HG02798 (cell line): ENCODE results near the gene ZIC1.

ENCODE experiments used
- ATAC-seq: cut with Tn5 transposase; IDR thresholded peaks from one replicate; pipeline ENCODE4 v1.9.1; 2021; ENCODE audit warnings: mild to moderate bottlenecking; ENCODE audit not compliant: unreplicated experiment, poor library complexity

The ZIC1 gene

GRCh38 chr3:147419781-147420224 lies 10.6 kb downstream of the ZIC1 start:
- no peak for ATAC-seq

GRCh38 chr3:147420353-147421183 lies 11.4 kb downstream of the ZIC1 start:
- ATAC-seq, result no peak

GRCh38 chr3:147421184-147421912 lies 12.2 kb downstream of the ZIC1 start:
- no peak for ATAC-seq

- no peak for ATAC-seq
Measured at GRCh38 chr3:147422196-147422595, 13.0 kb downstream of the ZIC1 start.

GRCh38 chr3:147422601-147423536 lies 13.7 kb downstream of the ZIC1 start:
- ATAC-seq, result no peak

GRCh38 chr3:147423537-147423797 lies 14.3 kb downstream of the ZIC1 start:
- ATAC-seq, result no peak

GRCh38 chr3:147423798-147424580 lies 14.8 kb downstream of the ZIC1 start:
- no peak for ATAC-seq

GRCh38 chr3:147424581-147425387 lies 15.6 kb downstream of the ZIC1 start:
- ATAC-seq, result no peak

GRCh38 chr3:147425388-147425850 lies 16.3 kb downstream of the ZIC1 start:
- no peak for ATAC-seq

GRCh38 chr3:147426931-147427330 lies 17.8 kb downstream of the ZIC1 start:
- no peak for ATAC-seq

GRCh38 chr3:147427746-147428145 lies 18.6 kb downstream of the ZIC1 start:
- no peak for ATAC-seq

- no peak for ATAC-seq
Measured at GRCh38 chr3:147428326-147428725, 19.2 kb downstream of the ZIC1 start.

GRCh38 chr3:147428754-147429153 lies 19.6 kb downstream of the ZIC1 start:
- ATAC-seq, result no peak

- ATAC-seq, result no peak
Measured at GRCh38 chr3:147431751-147432150, 22.6 kb downstream of the ZIC1 start.

- no peak for ATAC-seq
Measured at GRCh38 chr3:147447224-147447623, 38.1 kb downstream of the ZIC1 start.

- ATAC-seq, result no peak
Measured at GRCh38 chr3:147449669-147450068, 40.5 kb downstream of the ZIC1 start.

GRCh38 chr3:147458995-147459704 lies 50.0 kb downstream of the ZIC1 start:
- ATAC-seq, result no peak

- ATAC-seq, result no peak
Measured at GRCh38 chr3:147462856-147463255, 53.7 kb downstream of the ZIC1 start.
